HepG2 (cell line): ENCODE measurements around the gene ATXN7L3. TPM values are rescaled to one million over a fixed set of nuclear protein-coding genes. Genes with fewer than 3 reads are reported as not detected.

Source experiments
- GABPB1 ChIP-seq: IDR thresholded peaks from 2 replicates; pipeline ENCODE4 v1.6.1; 2016; ENCODE audit warnings: mild to moderate bottlenecking, missing genetic modification reagents, moderate library complexity, missing compliant biosample characterization
- GATAD2A ChIP-seq: IDR thresholded peaks from 2 replicates; pipeline ENCODE4 v1.6.1; 2016
- KLF16 ChIP-seq, 2 experiments: sonication (generic) in 1 of 2; formaldehyde crosslinking in 1 of 2; IDR thresholded peaks; 2 replicates each; pipeline versions ENCODE4 v1.6.1 to v1.8.0; 2016 to 2023; ENCODE audit warnings: missing genetic modification reagents in 2 of 2, missing compliant biosample characterization in 1 of 2
- NR2C2 ChIP-seq: sonication (generic); formaldehyde crosslinking; IDR thresholded peaks from 2 replicates; pipeline ENCODE4 v1.4.0; 2020; ENCODE audit warnings: missing genetic modification reagents, mild to moderate bottlenecking, moderate library complexity, borderline replicate concordance
- POLR2G ChIP-seq: fragments of 200-400 bp; formaldehyde crosslinking; IDR thresholded peaks from 2 replicates; pipeline ENCODE4 v1.6.1; 2018; ENCODE audit warnings: mild to moderate bottlenecking, low read depth, low read length, moderate library complexity
- RCOR2 ChIP-seq: IDR thresholded peaks from 2 replicates; pipeline ENCODE4 v1.6.1; 2016; ENCODE audit warnings: missing biosample characterization, missing genetic modification reagents
- RXRB ChIP-seq: IDR thresholded peaks from 2 replicates; pipeline ENCODE4 v1.6.1; 2016; ENCODE audit warnings: borderline replicate concordance, missing genetic modification reagents, missing compliant biosample characterization
- SMC3 ChIP-seq: IDR thresholded peaks from 2 replicates; pipeline ENCODE4 v1.6.1; 2011; ENCODE audit warnings: low read length, improper control_type of control experiment
- ZBTB1 ChIP-seq: sonication (generic); formaldehyde crosslinking; IDR thresholded peaks from 2 replicates; pipeline ENCODE4 v1.4.0; 2020; ENCODE audit warnings: missing genetic modification reagents, borderline replicate concordance
- ZBTB21 ChIP-seq: sonication (generic); formaldehyde crosslinking; IDR thresholded peaks from 2 replicates; pipeline ENCODE4 v1.4.0; 2020; ENCODE audit warnings: missing genetic modification reagents
- ZNF292 ChIP-seq: sonication (generic); formaldehyde crosslinking; IDR thresholded peaks from 2 replicates; pipeline ENCODE4 v1.8.1; 2022; ENCODE audit warnings: mild to moderate bottlenecking, low read depth, missing genetic modification reagents, borderline replicate concordance
- ZNF317 ChIP-seq: sonication (generic); formaldehyde crosslinking; IDR thresholded peaks from 2 replicates; pipeline ENCODE4 v1.5.0; 2020; ENCODE audit warnings: mild to moderate bottlenecking, missing genetic modification reagents
- ZNF329 ChIP-seq: sonication (generic); formaldehyde crosslinking; IDR thresholded peaks from 2 replicates; pipeline ENCODE4 v1.9.0; 2021; ENCODE audit warnings: low read depth, mild to moderate bottlenecking, missing genetic modification reagents
- ZNF335 ChIP-seq: sonication (generic); formaldehyde crosslinking; IDR thresholded peaks from 2 replicates; pipeline ENCODE4 v1.4.0; 2020; ENCODE audit warnings: missing genetic modification reagents
- ZNF761 ChIP-seq: sonication (generic); formaldehyde crosslinking; conservative IDR thresholded peaks from 2 replicates; pipeline ENCODE4 v1.4.0; 2020; ENCODE audit warnings: mild to moderate bottlenecking, missing genetic modification reagents
- ZSCAN29 ChIP-seq: sonication (generic); formaldehyde crosslinking; conservative IDR thresholded peaks from 2 replicates; pipeline ENCODE4 v1.4.0; 2020; ENCODE audit warnings: mild to moderate bottlenecking, missing genetic modification reagents
- polyA plus RNA-seq, 8 experiments: library from polyadenylated mRNA; depleted of rRNA in 3 of 8; stranded (reverse) in 7 of 8; unstranded in 1 of 8; fragments of >200 nt; fragmentation: Illumina TruSeq in 4 of 8; extraction: Trizol in 4 of 8; gene quantifications; 2 replicates each; pipeline versions ENCODE4 v1.2.1 to v1.2.3, GENCODE V29; 2011 to 2016; ENCODE audit warnings: low read depth in 4 of 8, missing spikeins in 1 of 8, mixed read lengths in 1 of 8; ENCODE audit not compliant: insufficient read depth in 1 of 8
- total RNA-seq, 5 experiments: library from RNA; depleted of rRNA; stranded (reverse); fragments of >200 nt; fragmentation: Illumina TruSeq; extraction: Trizol; gene quantifications; 2 replicates each; pipeline ENCODE4 v1.2.3, GENCODE V29; 2016; ENCODE audit warnings: low read depth in 1 of 5
- TF ChIP-seq, protein P1 (sequence below): sonication (generic); formaldehyde crosslinking; conservative IDR thresholded peaks from 2 replicates; pipeline ENCODE4 v1.8.0; 2022; ENCODE audit warnings: missing genetic modification reagents
- TF ChIP-seq, protein P2 (sequence below): sonication (generic); formaldehyde crosslinking; IDR thresholded peaks from 2 replicates; pipeline ENCODE4 v1.9.0; 2022; ENCODE audit warnings: low read depth, missing genetic modification reagents
- TF ChIP-seq, protein P3 (sequence below): sonication (generic); formaldehyde crosslinking; IDR thresholded peaks from 2 replicates; pipeline ENCODE4 v1.8.1; 2023; ENCODE audit warnings: missing genetic modification reagents, inconsistent platforms, borderline replicate concordance
- TF ChIP-seq, protein P4 (sequence below): IDR thresholded peaks from 2 replicates; pipeline ENCODE4 v1.6.1; 2016; ENCODE audit warnings: low read depth, control low read depth

Gene ATXN7L3
- total and polyA plus RNA-seq, 2 of the 13 experiments (the other 11 are each of a cell fraction or from before 2014, with no cell fraction given), result 44.5 to 59.1 TPM

DNA sequence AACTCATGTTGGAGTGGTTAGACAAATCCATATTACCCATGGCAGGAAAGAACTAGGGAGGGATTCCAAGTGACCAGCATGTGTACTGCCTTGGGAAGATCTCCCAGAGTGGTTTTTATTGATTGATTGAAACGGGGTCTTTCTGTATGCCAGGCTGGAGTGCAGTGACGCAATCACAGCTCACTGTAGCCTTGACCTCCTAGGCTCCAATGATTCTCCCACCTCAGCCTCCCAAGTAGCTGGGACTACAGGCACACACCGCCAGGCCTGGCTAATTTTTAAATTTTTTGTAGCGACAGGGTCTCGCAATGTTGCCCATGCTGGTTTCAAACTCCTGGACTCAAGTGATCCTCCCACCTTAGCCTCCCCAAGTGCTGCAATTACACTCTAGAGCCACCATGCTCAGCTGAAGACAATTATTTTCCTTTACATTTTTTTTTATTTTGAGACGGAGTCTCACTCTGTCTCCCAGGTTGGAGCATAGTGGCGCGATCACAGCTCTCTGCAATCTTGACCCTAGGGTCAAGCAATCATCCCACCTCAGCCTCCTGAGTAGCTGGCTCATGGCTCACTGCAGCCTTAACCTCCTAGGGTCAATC, 15.4 kb downstream of the ATXN7L3 start (continued):
- TF ChIP-seq, protein P1, sequence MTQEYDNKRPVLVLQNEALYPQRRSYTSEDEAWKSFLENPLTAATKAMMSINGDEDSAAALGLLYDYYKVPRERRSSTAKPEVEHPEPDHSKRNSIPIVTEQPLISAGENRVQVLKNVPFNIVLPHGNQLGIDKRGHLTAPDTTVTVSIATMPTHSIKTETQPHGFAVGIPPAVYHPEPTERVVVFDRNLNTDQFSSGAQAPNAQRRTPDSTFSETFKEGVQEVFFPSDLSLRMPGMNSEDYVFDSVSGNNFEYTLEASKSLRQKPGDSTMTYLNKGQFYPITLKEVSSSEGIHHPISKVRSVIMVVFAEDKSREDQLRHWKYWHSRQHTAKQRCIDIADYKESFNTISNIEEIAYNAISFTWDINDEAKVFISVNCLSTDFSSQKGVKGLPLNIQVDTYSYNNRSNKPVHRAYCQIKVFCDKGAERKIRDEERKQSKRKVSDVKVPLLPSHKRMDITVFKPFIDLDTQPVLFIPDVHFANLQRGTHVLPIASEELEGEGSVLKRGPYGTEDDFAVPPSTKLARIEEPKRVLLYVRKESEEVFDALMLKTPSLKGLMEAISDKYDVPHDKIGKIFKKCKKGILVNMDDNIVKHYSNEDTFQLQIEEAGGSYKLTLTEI, result no peak
- TF ChIP-seq ZNF335 (CRISPR knock-in tag) (no peak), ZNF761 (CRISPR knock-in tag) (no peak), NR2C2 (CRISPR knock-in tag) (peak; percentile 27; the same call in 1 of the 2 replicates), ZBTB21 (CRISPR knock-in tag) (no peak), KLF16 (CRISPR knock-in tag; IDR thresholded peaks at IDR 0.05) (peak in 1 of 2 experiments; percentile 31; a peak in 1 of 4 replicates), GATAD2A (peak; percentile 90), SMC3 (no peak), ZNF317 (no peak), RXRB (CRISPR knock-in tag) (no peak; the same call in 1 of the 2 replicates), GABPB1 (CRISPR knock-in tag) (peak; percentile 24; the same call in 1 of the 2 replicates), ZSCAN29 (CRISPR knock-in tag) (no peak), POLR2G (no peak), ZNF292 (CRISPR knock-in tag) (peak; percentile 24; the same call in 1 of the 2 replicates), ZNF329 (CRISPR knock-in tag) (no peak), ZBTB1 (CRISPR knock-in tag) (no peak), RCOR2 (CRISPR knock-in tag) (no peak)
- TF ChIP-seq, protein P2, sequence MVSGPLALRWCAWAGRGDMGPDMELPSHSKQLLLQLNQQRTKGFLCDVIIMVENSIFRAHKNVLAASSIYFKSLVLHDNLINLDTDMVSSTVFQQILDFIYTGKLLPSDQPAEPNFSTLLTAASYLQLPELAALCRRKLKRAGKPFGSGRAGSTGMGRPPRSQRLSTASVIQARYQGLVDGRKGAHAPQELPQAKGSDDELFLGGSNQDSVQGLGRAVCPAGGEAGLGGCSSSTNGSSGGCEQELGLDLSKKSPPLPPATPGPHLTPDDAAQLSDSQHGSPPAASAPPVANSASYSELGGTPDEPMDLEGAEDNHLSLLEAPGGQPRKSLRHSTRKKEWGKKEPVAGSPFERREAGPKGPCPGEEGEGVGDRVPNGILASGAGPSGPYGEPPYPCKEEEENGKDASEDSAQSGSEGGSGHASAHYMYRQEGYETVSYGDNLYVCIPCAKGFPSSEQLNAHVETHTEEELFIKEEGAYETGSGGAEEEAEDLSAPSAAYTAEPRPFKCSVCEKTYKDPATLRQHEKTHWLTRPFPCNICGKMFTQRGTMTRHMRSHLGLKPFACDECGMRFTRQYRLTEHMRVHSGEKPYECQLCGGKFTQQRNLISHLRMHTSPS, result peak; percentile 53; the same call in 1 of the 2 replicates
- TF ChIP-seq, protein P3, sequence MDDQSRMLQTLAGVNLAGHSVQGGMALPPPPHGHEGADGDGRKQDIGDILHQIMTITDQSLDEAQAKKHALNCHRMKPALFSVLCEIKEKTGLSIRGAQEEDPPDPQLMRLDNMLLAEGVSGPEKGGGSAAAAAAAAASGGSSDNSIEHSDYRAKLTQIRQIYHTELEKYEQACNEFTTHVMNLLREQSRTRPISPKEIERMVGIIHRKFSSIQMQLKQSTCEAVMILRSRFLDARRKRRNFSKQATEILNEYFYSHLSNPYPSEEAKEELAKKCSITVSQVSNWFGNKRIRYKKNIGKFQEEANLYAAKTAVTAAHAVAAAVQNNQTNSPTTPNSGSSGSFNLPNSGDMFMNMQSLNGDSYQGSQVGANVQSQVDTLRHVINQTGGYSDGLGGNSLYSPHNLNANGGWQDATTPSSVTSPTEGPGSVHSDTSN (CRISPR knock-in tag), result no peak
- TF ChIP-seq, protein P4, sequence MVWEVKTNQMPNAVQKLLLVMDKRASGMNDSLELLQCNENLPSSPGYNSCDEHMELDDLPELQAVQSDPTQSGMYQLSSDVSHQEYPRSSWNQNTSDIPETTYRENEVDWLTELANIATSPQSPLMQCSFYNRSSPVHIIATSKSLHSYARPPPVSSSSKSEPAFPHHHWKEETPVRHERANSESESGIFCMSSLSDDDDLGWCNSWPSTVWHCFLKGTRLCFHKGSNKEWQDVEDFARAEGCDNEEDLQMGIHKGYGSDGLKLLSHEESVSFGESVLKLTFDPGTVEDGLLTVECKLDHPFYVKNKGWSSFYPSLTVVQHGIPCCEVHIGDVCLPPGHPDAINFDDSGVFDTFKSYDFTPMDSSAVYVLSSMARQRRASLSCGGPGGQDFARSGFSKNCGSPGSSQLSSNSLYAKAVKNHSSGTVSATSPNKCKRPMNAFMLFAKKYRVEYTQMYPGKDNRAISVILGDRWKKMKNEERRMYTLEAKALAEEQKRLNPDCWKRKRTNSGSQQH (CRISPR knock-in tag), result no peak
